Measurements from ENCODE around the gene ARHGEF19. TPM values are rescaled to one million over a fixed set of nuclear protein-coding genes. Genes with fewer than 3 reads are reported as not detected.

ARHGEF19 gene
- total and polyA plus RNA-seq, 2 of the 13 experiments (the other 11 are each of a cell fraction or from before 2014, with no cell fraction given), result 1.7 to 1.8 TPM

DNA sequence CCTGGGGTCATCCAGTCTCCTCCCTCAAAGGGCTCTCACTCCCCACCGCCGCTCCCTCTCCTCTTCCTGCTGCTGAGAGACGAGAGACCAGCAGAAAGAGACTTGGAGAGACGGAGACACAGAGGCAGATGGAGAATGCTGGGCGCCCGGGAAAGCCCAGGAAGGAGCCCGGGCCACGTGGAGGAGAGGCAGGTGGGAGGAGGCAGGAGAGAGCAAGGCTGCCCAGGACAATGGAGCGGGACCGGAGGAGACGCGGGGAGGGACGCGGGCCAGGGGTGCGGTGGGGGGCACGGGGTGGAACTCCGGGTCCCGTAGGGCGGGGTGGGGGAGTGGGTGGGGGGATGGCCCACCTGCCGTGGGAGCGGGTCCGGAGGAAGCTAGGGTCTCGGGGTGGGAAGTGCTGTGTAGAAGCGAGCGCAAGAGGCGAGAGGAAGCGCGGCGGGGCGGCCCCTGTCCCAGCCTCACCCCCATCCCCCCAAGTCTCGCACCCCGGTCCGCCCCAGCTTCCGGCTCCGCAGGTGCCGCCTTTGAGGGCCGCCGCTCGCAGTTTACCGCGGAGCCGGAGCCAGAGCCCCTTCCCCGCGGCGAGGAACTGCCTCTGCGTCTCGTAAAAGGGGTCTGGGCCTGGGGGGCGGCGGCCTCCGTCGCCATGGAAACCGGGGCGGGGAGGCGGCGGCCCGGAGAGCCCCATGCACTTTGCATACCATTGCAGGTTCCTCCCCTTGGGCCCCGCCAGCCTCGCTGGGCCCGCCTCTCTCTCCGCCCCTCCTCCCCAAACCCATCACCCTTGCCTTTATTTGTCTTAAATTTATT is 44.9 kb downstream of the ARHGEF19 start (continued):
- peak; percentile 51 for TF ChIP-seq RFX1 (IDR thresholded peaks at IDR 0.05)
- TF ChIP-seq NFE2L2 (IDR thresholded peaks at IDR 0.05; ENCODE audit: low read length), result no peak
- TF ChIP-seq ZNF572 (CRISPR knock-in tag; IDR thresholded peaks at IDR 0.05), result 0 out of 2 replicates have a peak, but pooled peaks have one; percentile 24
- peak; percentile 80 for TF ChIP-seq HNRNPK (IDR thresholded peaks at IDR 0.05; ENCODE audit: low read depth, low read length, poor library complexity, severe bottlenecking)
- TF ChIP-seq RFX3 (CRISPR knock-in tag; IDR thresholded peaks at IDR 0.05), result peak; percentile 75
- TF ChIP-seq ZBTB8A (CRISPR knock-in tag; IDR thresholded peaks at IDR 0.05; ENCODE audit: borderline replicate concordance, low read depth), result no peak
- TF ChIP-seq GABPB1 (CRISPR knock-in tag; IDR thresholded peaks at IDR 0.05), result peak; percentile 44; the same call in 1 of the 2 replicates
- TF ChIP-seq ZNF629 (CRISPR knock-in tag; conservative IDR thresholded peaks at IDR 0.05), result no peak
- TF ChIP-seq RNF2 (conservative IDR thresholded peaks at IDR 0.05; ENCODE audit: low read depth), result no peak
- TF ChIP-seq HNRNPH1 (optimal IDR thresholded peaks at IDR 0.05; ENCODE audit: low read depth, low read length), result no peak
- TF ChIP-seq RBFOX2 (IDR thresholded peaks at IDR 0.05; ENCODE audit: low read depth, low read length), result 0 out of 2 replicates have a peak, but pooled peaks have one; percentile 30
- TF ChIP-seq, protein P1, sequence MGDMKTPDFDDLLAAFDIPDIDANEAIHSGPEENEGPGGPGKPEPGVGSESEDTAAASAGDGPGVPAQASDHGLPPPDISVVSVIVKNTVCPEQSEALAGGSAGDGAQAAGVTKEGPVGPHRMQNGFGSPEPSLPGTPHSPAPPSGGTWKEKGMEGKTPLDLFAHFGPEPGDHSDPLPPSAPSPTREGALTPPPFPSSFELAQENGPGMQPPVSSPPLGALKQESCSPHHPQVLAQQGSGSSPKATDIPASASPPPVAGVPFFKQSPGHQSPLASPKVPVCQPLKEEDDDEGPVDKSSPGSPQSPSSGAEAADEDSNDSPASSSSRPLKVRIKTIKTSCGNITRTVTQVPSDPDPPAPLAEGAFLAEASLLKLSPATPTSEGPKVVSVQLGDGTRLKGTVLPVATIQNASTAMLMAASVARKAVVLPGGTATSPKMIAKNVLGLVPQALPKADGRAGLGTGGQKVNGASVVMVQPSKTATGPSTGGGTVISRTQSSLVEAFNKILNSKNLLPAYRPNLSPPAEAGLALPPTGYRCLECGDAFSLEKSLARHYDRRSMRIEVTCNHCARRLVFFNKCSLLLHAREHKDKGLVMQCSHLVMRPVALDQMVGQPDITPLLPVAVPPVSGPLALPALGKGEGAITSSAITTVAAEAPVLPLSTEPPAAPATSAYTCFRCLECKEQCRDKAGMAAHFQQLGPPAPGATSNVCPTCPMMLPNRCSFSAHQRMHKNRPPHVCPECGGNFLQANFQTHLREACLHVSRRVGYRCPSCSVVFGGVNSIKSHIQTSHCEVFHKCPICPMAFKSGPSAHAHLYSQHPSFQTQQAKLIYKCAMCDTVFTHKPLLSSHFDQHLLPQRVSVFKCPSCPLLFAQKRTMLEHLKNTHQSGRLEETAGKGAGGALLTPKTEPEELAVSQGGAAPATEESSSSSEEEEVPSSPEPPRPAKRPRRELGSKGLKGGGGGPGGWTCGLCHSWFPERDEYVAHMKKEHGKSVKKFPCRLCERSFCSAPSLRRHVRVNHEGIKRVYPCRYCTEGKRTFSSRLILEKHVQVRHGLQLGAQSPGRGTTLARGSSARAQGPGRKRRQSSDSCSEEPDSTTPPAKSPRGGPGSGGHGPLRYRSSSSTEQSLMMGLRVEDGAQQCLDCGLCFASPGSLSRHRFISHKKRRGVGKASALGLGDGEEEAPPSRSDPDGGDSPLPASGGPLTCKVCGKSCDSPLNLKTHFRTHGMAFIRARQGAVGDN (CRISPR knock-in tag; IDR thresholded peaks at IDR 0.05), result peak; percentile 34

Data from HepG2 (cell line).